NCI-H748 (cell line): ENCODE measurements around the gene DTD2.
"Not testable (repeated sequence)": the region's sequence is repeated elsewhere in the genome, so short reads cannot be mapped to it uniquely, and the experiment has no call there.

Experiments used
- DNase-seq: peaks from one replicate; lab custom pipeline; 2025; ENCODE audit not compliant: unreplicated experiment; lab: John Stamatoyannopoulos, UW

Gene DTD2

GRCh38 chr14:31456841-31457664 lies at the start of gene DTD2:
Gene DTD2, minus strand, starts transcription at chr14:31457506. Its CDS starts 113 bp downstream, at chr14:31457393.
- DNase-seq = peak; percentile 96

GRCh38 chr14:31505411-31505810 lies 48.1 kb upstream of the DTD2 start:
- no peak for DNase-seq

- DNase-seq = no peak
Observed at GRCh38 chr14:31501870-31502269, 44.6 kb upstream of the DTD2 start.

GRCh38 chr14:31492759-31493498 lies 35.6 kb upstream of the DTD2 start:
- no peak for DNase-seq

- DNase-seq = no peak
Observed at GRCh38 chr14:31489691-31490090, 32.4 kb upstream of the DTD2 start.

- DNase-seq = no peak
Observed at GRCh38 chr14:31487886-31488285, 30.6 kb upstream of the DTD2 start, which contains the start of gene GPR33. Gene GPR33, minus strand, starts transcription at chr14:31488039. Its CDS starts 4,074 bp downstream, at chr14:31483965.

GRCh38 chr14:31486764-31487163 lies 29.5 kb upstream of the DTD2 start:
- DNase-seq = no peak

GRCh38 chr14:31484754-31485153 lies 27.4 kb upstream of the DTD2 start:
- DNase-seq = no peak

- DNase-seq = no peak
Observed at GRCh38 chr14:31480156-31480555, 22.9 kb upstream of the DTD2 start.

- no peak for DNase-seq
Observed at GRCh38 chr14:31479027-31479426, 21.7 kb upstream of the DTD2 start.

- DNase-seq = no peak
Observed at GRCh38 chr14:31477248-31477647, 19.9 kb upstream of the DTD2 start.

GRCh38 chr14:31476131-31476866 lies 19.0 kb upstream of the DTD2 start:
- DNase-seq = no peak

GRCh38 chr14:31466554-31466953 lies 9.2 kb upstream of the DTD2 start:
- DNase-seq = no peak

GRCh38 chr14:31465111-31465510 lies 7.8 kb upstream of the DTD2 start:
- DNase-seq = no peak

- not testable (repeated sequence) for DNase-seq
Observed at GRCh38 chr14:31462450-31462849, 5.1 kb upstream of the DTD2 start.

GRCh38 chr14:31461545-31461944 lies 4.2 kb upstream of the DTD2 start:
- DNase-seq = no peak

- DNase-seq = peak; percentile 34
Observed at GRCh38 chr14:31457665-31458659, 656 bp upstream of the DTD2 start.

GRCh38 chr14:31449971-31450610 lies 7.2 kb downstream of the DTD2 start:
- DNase-seq = peak; percentile 50

- no peak for DNase-seq
Observed at GRCh38 chr14:31449136-31449535, 8.2 kb downstream of the DTD2 start.

GRCh38 chr14:31445703-31446102 lies 11.6 kb downstream of the DTD2 start:
- DNase-seq = no peak
